Stimulated activated naive CD8-positive, alpha-beta T cell treated with anti-CD3 and anti-CD28 coated beads, Interleukin-15, amount 100 ng/mL, for 72 hours (primary cell): ENCODE data around the gene RNF126.
"Not testable (repeated sequence)": the region's sequence is repeated elsewhere in the genome, so short reads cannot be mapped to it uniquely, and the experiment has no call there.

Experiments used
- ATAC-seq: fragments of 150-1000 bp; cut with Tn5 transposase; 2 replicates; pipeline ENCODE4 v1.10.0; 2021; ENCODE audit warnings: mild to moderate bottlenecking, moderate library complexity
- DNase-seq, 2 donors: peaks; one replicate each; pipeline ENCODE4 v3.0.0; 2021 to 2022
- H3K27ac Mint-ChIP-seq, 2 donors: one replicate each; pipeline ENCODE4 v1.8.0; 2022; ENCODE audit warnings: mild to moderate bottlenecking in 2 of 2, mixed read lengths in 2 of 2, moderate library complexity in 2 of 2
- H3K27me3 Mint-ChIP-seq: one replicate; pipeline ENCODE4 v1.8.0; 2022; ENCODE audit warnings: mixed read lengths
- H3K4me1 Mint-ChIP-seq: one replicate; pipeline ENCODE4 v1.8.0; 2022; ENCODE audit warnings: mild to moderate bottlenecking, mixed read lengths
- H3K4me3 Mint-ChIP-seq, 2 donors: one replicate each; pipeline ENCODE4 v1.8.0; 2022; ENCODE audit warnings: mild to moderate bottlenecking in 2 of 2, mixed read lengths in 2 of 2, moderate library complexity in 1 of 2
- H3K9me3 Mint-ChIP-seq, 2 donors: one replicate each; pipeline ENCODE4 v1.8.0; 2022; ENCODE audit warnings: mixed read lengths in 2 of 2

Gene RNF126

GRCh38 chr19:609004-609346 is 54.0 kb downstream of the RNF126 start:
- ATAC-seq (no peak), DNase-seq (no peak)
- Mint-ChIP-seq H3K4me1 (peaks cover 23% of the 10 kb centered on the region), H3K9me3 (no peaks in the 10 kb centered on the region), H3K4me3 (no peak overlapping the region), H3K27ac (no peak overlapping the region), H3K27me3 (no peaks in the 10 kb centered on the region)

GRCh38 chr19:608155-609003 is 54.6 kb downstream of the RNF126 start:
- no peaks in the 10 kb centered on the region for H3K9me3 Mint-ChIP-seq
- H3K27me3 Mint-ChIP-seq = no peaks in the 10 kb centered on the region
- no peak for DNase-seq
- no peak for ATAC-seq
- no peak overlapping the region for H3K27ac Mint-ChIP-seq
- H3K4me3 Mint-ChIP-seq = no peak overlapping the region
- peaks cover 23% of the 10 kb centered on the region for H3K4me1 Mint-ChIP-seq

- ATAC-seq (no peak), DNase-seq (no peak)
- peaks cover 18% of the 10 kb centered on the region for H3K4me1 Mint-ChIP-seq
- H3K27ac Mint-ChIP-seq = no peak overlapping the region
- no peaks in the 10 kb centered on the region for H3K9me3 Mint-ChIP-seq
- H3K4me3 Mint-ChIP-seq = no peak overlapping the region
- H3K27me3 Mint-ChIP-seq = no peaks in the 10 kb centered on the region
Observed at GRCh38 chr19:607301-608154, 55.5 kb downstream of the RNF126 start.

- peak; percentile 50 for ATAC-seq
- peak overlapping the region in 1 of 2 donors; percentile 34 for H3K27ac Mint-ChIP-seq
Observed at GRCh38 chr19:605061-605971, 57.7 kb downstream of the RNF126 start.

GRCh38 chr19:604355-604754 is 58.7 kb downstream of the RNF126 start:
- Mint-ChIP-seq H3K27ac (no peak overlapping the region), H3K9me3 (no peaks in the 10 kb centered on the region), H3K4me1 (no peaks in the 10 kb centered on the region), H3K27me3 (no peaks in the 10 kb centered on the region), H3K4me3 (no peak overlapping the region)
- peak; percentile 71 for DNase-seq
- peak; percentile 75 for ATAC-seq

More at GRCh38 chr19:605061-605971, 57.7 kb downstream of the RNF126 start:
- not testable (repeated sequence) for H3K27me3 Mint-ChIP-seq, H3K4me1 Mint-ChIP-seq, H3K4me3 Mint-ChIP-seq, H3K9me3 Mint-ChIP-seq
- DNase-seq = peak; percentile 59 to 67

GRCh38 chr19:603779-604178 is 59.2 kb downstream of the RNF126 start:
- ATAC-seq, H3K4me1 Mint-ChIP-seq, H3K4me3 Mint-ChIP-seq, H3K9me3 Mint-ChIP-seq, H3K27ac Mint-ChIP-seq, H3K27me3 Mint-ChIP-seq: not testable (repeated sequence)
- DNase-seq = peak in 1 of 2 donors; percentile 41

- not testable (repeated sequence) for DNase-seq, H3K4me1 Mint-ChIP-seq, H3K27me3 Mint-ChIP-seq
Observed at GRCh38 chr19:603302-603639, 59.7 kb downstream of the RNF126 start.

GRCh38 chr19:602391-603301 is 60.4 kb downstream of the RNF126 start:
- Mint-ChIP-seq H3K9me3 (no peaks in the 10 kb centered on the region), H3K4me1 (no peaks in the 10 kb centered on the region), H3K27ac (no peak overlapping the region), H3K27me3 (no peaks in the 10 kb centered on the region), H3K4me3 (no peak overlapping the region)
- ATAC-seq = peak; percentile 10
- no peak for DNase-seq

More at GRCh38 chr19:603302-603639, 59.7 kb downstream of the RNF126 start:
- not testable (repeated sequence) for ATAC-seq, H3K9me3 Mint-ChIP-seq, H3K27ac Mint-ChIP-seq, H3K4me3 Mint-ChIP-seq

GRCh38 chr19:601790-602189 is 61.2 kb downstream of the RNF126 start:
- DNase-seq = no peak
- ATAC-seq = no peak
- Mint-ChIP-seq H3K9me3 (no peaks in the 10 kb centered on the region), H3K4me3 (no peak overlapping the region), H3K27me3 (no peaks in the 10 kb centered on the region), H3K27ac (no peak overlapping the region), H3K4me1 (no peaks in the 10 kb centered on the region)

- H3K9me3 Mint-ChIP-seq = no peaks in the 10 kb centered on the region
- no peak overlapping the region for H3K4me3 Mint-ChIP-seq
- ATAC-seq (no peak), DNase-seq (no peak)
- no peaks in the 10 kb centered on the region for H3K4me1 Mint-ChIP-seq
- H3K27ac Mint-ChIP-seq = no peak overlapping the region
- H3K27me3 Mint-ChIP-seq = no peaks in the 10 kb centered on the region
Observed at GRCh38 chr19:601310-601709, 61.7 kb downstream of the RNF126 start.
